Thoracic aorta (tissue), 2 donors: ENCODE data around the gene FAM83D. TPM values are rescaled to one million over a fixed set of nuclear protein-coding genes. Genes with fewer than 3 reads are reported as not detected.

Experiments
- ATAC-seq: fragments of 150-250 bp; one replicate; pipeline ENCODE4 v1.8.0; 2017; ENCODE audit warnings: low read depth; ENCODE audit not compliant: insufficient number of reproducible peaks, low FRiP score
- DNase-seq: peaks from one replicate; pipeline ENCODE4 v3.0.0-alpha.2; 2020; ENCODE audit warnings: low spot score
- H3K27ac ChIP-seq, 2 donors: fragments of 200-600 bp; sonication (generic); 1 replicate in 1 of 2; 2 replicates in 1 of 2; pipeline ENCODE4 v1.5.1; 2016; ENCODE audit warnings: mild to moderate bottlenecking in 2 of 2, moderate library complexity in 2 of 2
- H3K27me3 ChIP-seq: fragments of 200-600 bp; sonication (generic); replicated peaks from 2 replicates; pipeline ENCODE4 v1.6.0; 2016; ENCODE audit warnings: mild to moderate bottlenecking; ENCODE audit not compliant: insufficient read depth
- H3K36me3 ChIP-seq: fragments of 200-600 bp; sonication (generic); one replicate; pipeline ENCODE4 v1.5.1; 2016
- H3K4me1 ChIP-seq, 2 donors: fragments of 200-600 bp; sonication (generic); 1 replicate in 1 of 2; 2 replicates in 1 of 2; pipeline versions ENCODE4 v1.5.1 to v1.6.0; 2016; ENCODE audit warnings: low read depth in 2 of 2, mild to moderate bottlenecking in 1 of 2; ENCODE audit not compliant: control insufficient read depth in 1 of 2
- H3K4me3 ChIP-seq: fragments of 200-600 bp; sonication (generic); 2 replicates; pipeline ENCODE4 v1.5.1; 2016; ENCODE audit warnings: mild to moderate bottlenecking
- H3K9me3 ChIP-seq: fragments of 200-600 bp; sonication (generic); 2 replicates; pipeline ENCODE4 v1.5.1; 2016
- total RNA-seq, 2 donors: library from RNA; depleted of rRNA; stranded (reverse); fragments of >200 nt; gene quantifications; one replicate each; pipeline versions ENCODE4 v1.1.0 to v1.2.3, GENCODE V29; 2016
- TF ChIP-seq, protein P1 (sequence below): fragments of 200-600 bp; sonication (generic); IDR thresholded peaks from one replicate; pipeline ENCODE4 v1.5.1; 2019; ENCODE audit warnings: antibody characterized with exemption

FAM83D gene
- total RNA-seq, 2 donors from 2014 or later = 5.7 to 6.6 TPM

DNA sequence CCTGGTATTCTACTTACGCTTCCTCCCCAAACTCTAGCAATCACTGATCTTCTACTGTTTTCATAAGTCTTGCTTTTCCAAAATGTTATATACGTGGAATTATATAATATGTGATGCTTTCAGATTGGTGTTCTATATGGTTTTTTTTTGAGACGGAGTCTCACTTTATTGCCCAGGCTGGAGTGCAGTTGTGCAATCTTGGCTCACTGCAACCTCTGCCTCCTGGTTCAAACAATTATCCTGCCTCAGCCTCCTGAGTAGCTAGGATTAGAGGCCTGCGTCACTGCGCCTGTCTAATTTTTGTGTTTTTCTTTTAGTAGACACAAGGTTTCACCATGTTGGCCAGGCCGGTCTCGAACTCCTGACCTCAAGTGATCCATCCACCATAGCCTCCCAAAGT is 10.9 kb upstream of the FAM83D start:
- no peaks in the 10 kb centered on the region for H3K9me3 ChIP-seq
- H3K4me3 ChIP-seq = no peak overlapping the region
- ATAC-seq (no peak), DNase-seq (no peak)
- H3K27me3 ChIP-seq = no peaks in the 10 kb centered on the region
- no peaks in the 10 kb centered on the region for H3K4me1 ChIP-seq
- TF ChIP-seq, protein P1, sequence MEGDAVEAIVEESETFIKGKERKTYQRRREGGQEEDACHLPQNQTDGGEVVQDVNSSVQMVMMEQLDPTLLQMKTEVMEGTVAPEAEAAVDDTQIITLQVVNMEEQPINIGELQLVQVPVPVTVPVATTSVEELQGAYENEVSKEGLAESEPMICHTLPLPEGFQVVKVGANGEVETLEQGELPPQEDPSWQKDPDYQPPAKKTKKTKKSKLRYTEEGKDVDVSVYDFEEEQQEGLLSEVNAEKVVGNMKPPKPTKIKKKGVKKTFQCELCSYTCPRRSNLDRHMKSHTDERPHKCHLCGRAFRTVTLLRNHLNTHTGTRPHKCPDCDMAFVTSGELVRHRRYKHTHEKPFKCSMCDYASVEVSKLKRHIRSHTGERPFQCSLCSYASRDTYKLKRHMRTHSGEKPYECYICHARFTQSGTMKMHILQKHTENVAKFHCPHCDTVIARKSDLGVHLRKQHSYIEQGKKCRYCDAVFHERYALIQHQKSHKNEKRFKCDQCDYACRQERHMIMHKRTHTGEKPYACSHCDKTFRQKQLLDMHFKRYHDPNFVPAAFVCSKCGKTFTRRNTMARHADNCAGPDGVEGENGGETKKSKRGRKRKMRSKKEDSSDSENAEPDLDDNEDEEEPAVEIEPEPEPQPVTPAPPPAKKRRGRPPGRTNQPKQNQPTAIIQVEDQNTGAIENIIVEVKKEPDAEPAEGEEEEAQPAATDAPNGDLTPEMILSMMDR = no peak
- H3K36me3 ChIP-seq = no peaks in the 10 kb centered on the region
- H3K27ac ChIP-seq = no peak overlapping the region

DNA sequence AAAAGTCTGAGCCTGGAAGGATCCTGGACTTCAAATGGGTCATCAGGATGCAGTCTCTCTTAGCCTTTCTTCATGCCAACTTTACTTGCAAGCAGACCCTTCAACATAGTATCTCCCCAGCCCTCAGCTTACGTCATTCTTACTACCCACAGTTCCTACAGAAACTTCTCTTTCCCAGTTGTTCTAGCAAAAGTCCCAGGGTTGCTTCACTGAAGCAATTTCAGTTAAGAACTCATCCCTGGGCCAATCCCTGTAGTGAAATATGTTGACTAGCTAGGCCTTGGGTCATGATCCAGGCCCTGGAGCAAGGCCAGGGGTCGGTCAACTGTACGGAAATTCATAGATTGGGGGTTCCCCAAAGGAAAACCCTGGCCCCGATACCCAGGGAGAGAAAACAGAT is 8.6 kb upstream of the FAM83D start:
- no peak for ATAC-seq
- Histone ChIP-seq H3K9me3 (no peaks in the 10 kb centered on the region), H3K27me3 (no peaks in the 10 kb centered on the region), H3K36me3 (no peaks in the 10 kb centered on the region), H3K4me1 (no peaks in the 10 kb centered on the region), H3K27ac (no peak overlapping the region), H3K4me3 (no peak overlapping the region)
- TF ChIP-seq, protein P1 = no peak
- no peak for DNase-seq

DNA sequence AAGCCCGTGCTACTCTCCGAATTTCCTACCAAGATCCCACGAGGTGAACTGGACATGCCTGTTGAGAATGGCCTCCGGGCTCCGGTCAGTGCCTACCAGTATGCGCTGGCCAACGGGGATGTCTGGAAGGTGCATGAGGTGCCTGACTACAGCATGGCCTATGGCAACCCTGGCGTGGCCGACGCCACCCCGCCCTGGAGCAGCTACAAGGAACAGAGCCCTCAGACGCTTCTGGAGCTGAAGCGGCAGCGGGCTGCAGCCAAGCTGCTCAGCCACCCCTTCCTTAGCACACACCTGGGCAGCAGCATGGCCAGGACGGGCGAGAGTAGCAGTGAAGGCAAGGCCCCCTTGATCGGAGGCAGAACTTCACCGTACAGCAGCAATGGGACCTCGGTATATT is 8.0 kb upstream of the FAM83D start:
- TF ChIP-seq, protein P1 = no peak
- ATAC-seq = no peak
- H3K36me3 ChIP-seq = no peaks in the 10 kb centered on the region

DNA sequence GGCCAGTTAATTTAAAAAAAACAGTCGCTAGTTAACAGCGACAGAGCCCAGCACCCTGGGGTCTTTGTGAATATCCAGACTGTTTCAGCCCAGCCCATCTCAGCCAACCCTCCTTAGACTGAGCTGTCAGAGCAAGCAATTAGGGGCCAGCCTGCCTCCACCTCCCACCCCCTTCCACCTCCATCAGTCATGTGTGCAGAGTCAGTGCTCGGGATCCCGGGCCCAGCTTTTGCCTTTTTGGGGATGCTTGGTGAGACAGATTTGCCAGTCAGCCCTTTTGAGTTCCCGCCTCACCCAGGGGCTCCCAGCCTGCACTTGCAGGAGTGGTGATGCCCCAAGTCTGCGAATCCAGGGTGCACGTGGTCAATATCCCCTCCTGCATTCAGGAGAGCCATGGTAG is 6.5 kb upstream of the FAM83D start:
- Histone ChIP-seq H3K36me3 (no peaks in the 10 kb centered on the region), H3K27me3 (no peaks in the 10 kb centered on the region), H3K9me3 (no peaks in the 10 kb centered on the region), H3K4me3 (no peak overlapping the region), H3K4me1 (no peaks in the 10 kb centered on the region), H3K27ac (no peak overlapping the region)
- TF ChIP-seq, protein P1 = no peak
- ATAC-seq = no peak
- no peak for DNase-seq

More for the DNA sequence above, 8.0 kb upstream of the FAM83D start:
- Histone ChIP-seq H3K4me3 (no peak overlapping the region), H3K27me3 (no peaks in the 10 kb centered on the region), H3K27ac (no peak overlapping the region), H3K4me1 (no peaks in the 10 kb centered on the region), H3K9me3 (no peaks in the 10 kb centered on the region)
- DNase-seq = no peak

DNA sequence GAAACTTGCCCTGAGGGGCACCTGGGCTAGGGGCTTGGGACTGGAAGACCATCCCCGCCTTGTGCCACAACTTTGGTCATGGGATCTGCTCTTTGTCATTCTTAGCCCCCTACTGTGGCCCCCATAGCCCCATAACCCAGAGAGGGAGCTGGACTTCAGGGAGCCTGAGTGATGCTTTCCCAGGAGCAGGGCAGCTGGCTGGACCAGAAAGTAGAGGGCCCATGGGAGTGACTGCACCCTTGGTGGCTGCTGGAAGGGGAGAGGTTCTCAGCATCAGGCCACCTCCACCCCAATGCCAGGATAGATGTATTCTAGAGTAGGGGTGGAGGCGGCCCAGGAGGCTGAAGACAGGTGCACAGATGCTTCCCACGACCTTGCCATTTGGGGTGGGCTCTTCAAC is 5.8 kb upstream of the FAM83D start:
- ATAC-seq = no peak
- Histone ChIP-seq H3K4me1 (no peaks in the 10 kb centered on the region), H3K4me3 (no peak overlapping the region), H3K36me3 (no peaks in the 10 kb centered on the region), H3K9me3 (no peaks in the 10 kb centered on the region), H3K27ac (no peak overlapping the region), H3K27me3 (no peaks in the 10 kb centered on the region)
- no peak for DNase-seq
- TF ChIP-seq, protein P1 = no peak
